Vagina (tissue), 2 donors: ENCODE measurements around the gene MYO18A. TPM values are rescaled to one million over a fixed set of nuclear protein-coding genes. Genes with fewer than 3 reads are reported as not detected.

Experiments used
- DNase-seq, 2 donors: peaks; one replicate each; pipeline ENCODE4 v3.0.0-alpha.2; 2017; ENCODE audit errors: extremely low spot score in 2 of 2
- H3K27ac ChIP-seq: fragments of 200-600 bp; sonication (generic); one replicate; pipeline ENCODE4 v1.5.1; 2019
- H3K27me3 ChIP-seq: fragments of 200-600 bp; sonication (generic); one replicate; pipeline ENCODE4 v1.5.1; 2019
- H3K36me3 ChIP-seq, 2 donors: fragments of 200-600 bp; sonication (generic); one replicate each; pipeline ENCODE4 v1.5.1; 2017 to 2019
- H3K4me1 ChIP-seq: fragments of 200-600 bp; sonication (generic); one replicate; pipeline ENCODE4 v1.5.1; 2019
- H3K4me3 ChIP-seq, 2 donors: fragments of 200-600 bp; sonication (generic); 1 replicate in 1 of 2; 2 replicates in 1 of 2; pipeline ENCODE4 v1.5.1; 2016 to 2019
- H3K9me3 ChIP-seq: fragments of 200-600 bp; sonication (generic); one replicate; pipeline ENCODE4 v1.5.1; 2019
- POLR2A ChIP-seq, 2 donors: fragments of 450-650 bp; IDR thresholded peaks; one replicate each; pipeline ENCODE4 v1.6.1; 2017; ENCODE audit warnings: antibody characterized with exemption in 2 of 2, mild to moderate bottlenecking in 2 of 2, moderate library complexity in 2 of 2
- POLR2AphosphoS5 ChIP-seq, 2 donors: sonication (generic); formaldehyde crosslinking; IDR thresholded peaks; one replicate each; pipeline ENCODE4 v1.9.0; 2017; ENCODE audit warnings: antibody characterized with exemption in 2 of 2, mild to moderate bottlenecking in 2 of 2, low read depth in 1 of 2; ENCODE audit not compliant: insufficient read depth in 1 of 2
- intact Hi-C: fragments of 100-400 bp; cut with DNase I; formaldehyde crosslinking; loops from one replicate; pipeline ENCODE4 v1.15.1; 2023
- total RNA-seq: library from RNA; depleted of rRNA; stranded (reverse); fragments of >200 nt; gene quantifications from one replicate; pipeline ENCODE4 v1.2.3, GENCODE V29; 2016
- TF ChIP-seq, protein P1 (sequence below), 3 experiments: fragments of 450-650 bp in 2 of 3; fragments of 200-600 bp in 1 of 3; sonication (generic) in 1 of 3; IDR thresholded peaks; one replicate each; pipeline ENCODE4 v1.5.1; 2017 to 2019; ENCODE audit warnings: antibody characterized with exemption in 3 of 3, mild to moderate bottlenecking in 2 of 3, moderate library complexity in 2 of 3

Gene MYO18A
- total RNA-seq, 1 donor from 2014 or later: 70.7 TPM

DNA sequence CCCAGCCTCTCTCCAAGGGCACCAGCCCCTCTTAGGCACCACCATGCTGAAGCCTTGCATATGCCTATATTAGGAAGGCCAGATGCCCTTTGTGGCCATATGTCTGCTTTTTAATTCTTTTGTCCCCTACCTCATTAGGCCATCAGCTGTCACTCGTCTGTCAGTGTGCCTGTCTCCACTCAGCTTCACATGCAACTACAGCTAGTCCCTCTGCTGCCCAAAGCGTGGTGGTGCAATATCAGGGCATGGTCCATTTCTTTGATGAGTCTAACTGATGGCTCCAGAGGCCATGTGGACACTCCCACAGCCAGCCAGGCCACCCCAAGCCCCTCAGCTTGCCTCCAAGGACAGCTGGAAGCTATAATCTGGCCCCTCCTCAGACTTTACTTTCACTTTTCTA lies 36.3 kb downstream of the MYO18A start:
- H3K27ac ChIP-seq: no peak overlapping the region

DNA sequence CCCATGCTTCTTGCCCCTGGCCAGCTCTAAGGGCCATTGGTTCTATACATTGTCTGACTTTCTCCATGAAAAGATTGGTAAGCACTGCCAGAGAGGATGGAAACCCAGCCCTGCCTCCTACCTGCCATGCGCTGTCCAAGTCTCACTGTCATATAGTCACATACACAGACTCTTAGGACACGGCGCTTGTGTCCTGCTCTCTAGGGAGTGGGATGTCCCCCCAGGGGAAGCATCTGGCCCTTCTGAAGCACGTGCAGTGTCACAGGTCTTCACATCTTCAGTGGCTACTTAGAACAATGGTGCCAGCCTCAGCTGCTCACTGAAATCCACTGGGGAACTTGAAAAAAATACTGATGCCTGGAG lies 38.7 kb downstream of the MYO18A start:
- Histone ChIP-seq H3K9me3 (no peaks in the 10 kb centered on the region), H3K36me3 (peaks cover 0 to 4% of the 10 kb centered on the region in 2 donors), H3K4me3 (no peak overlapping the region), H3K27me3 (no peaks in the 10 kb centered on the region), H3K27ac (peak overlapping the region; percentile 85), H3K4me1 (peaks cover 43% of the 10 kb centered on the region)
- TF ChIP-seq, protein P1, sequence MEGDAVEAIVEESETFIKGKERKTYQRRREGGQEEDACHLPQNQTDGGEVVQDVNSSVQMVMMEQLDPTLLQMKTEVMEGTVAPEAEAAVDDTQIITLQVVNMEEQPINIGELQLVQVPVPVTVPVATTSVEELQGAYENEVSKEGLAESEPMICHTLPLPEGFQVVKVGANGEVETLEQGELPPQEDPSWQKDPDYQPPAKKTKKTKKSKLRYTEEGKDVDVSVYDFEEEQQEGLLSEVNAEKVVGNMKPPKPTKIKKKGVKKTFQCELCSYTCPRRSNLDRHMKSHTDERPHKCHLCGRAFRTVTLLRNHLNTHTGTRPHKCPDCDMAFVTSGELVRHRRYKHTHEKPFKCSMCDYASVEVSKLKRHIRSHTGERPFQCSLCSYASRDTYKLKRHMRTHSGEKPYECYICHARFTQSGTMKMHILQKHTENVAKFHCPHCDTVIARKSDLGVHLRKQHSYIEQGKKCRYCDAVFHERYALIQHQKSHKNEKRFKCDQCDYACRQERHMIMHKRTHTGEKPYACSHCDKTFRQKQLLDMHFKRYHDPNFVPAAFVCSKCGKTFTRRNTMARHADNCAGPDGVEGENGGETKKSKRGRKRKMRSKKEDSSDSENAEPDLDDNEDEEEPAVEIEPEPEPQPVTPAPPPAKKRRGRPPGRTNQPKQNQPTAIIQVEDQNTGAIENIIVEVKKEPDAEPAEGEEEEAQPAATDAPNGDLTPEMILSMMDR (IDR thresholded peaks at IDR 0.05): no peak
- TF ChIP-seq POLR2A (IDR thresholded peaks at IDR 0.05): no peak
- no peak for TF ChIP-seq POLR2AphosphoS5 (IDR thresholded peaks at IDR 0.05; ENCODE audit: insufficient read depth in 1 of 2, low read depth in 1 of 2)
- intact Hi-C loops: loop anchor here (1.0 to 5.0 kb wide), 2 partner anchors 36 to 74 kb away; no protein-coding TSS in a partner anchor
- no peak for DNase-seq

More for the DNA sequence above, 36.3 kb downstream of the MYO18A start:
- Histone ChIP-seq H3K27me3 (no peaks in the 10 kb centered on the region), H3K4me1 (peaks cover 31% of the 10 kb centered on the region), H3K9me3 (no peaks in the 10 kb centered on the region), H3K4me3 (no peak overlapping the region), H3K36me3 (no peaks in the 10 kb centered on the region)
- intact Hi-C loops: loop anchor here (5.0 kb wide), 1 partner anchor 33 kb away; no protein-coding TSS in a partner anchor
- no peak for TF ChIP-seq POLR2A (IDR thresholded peaks at IDR 0.05)
- TF ChIP-seq POLR2AphosphoS5 (IDR thresholded peaks at IDR 0.05; ENCODE audit: insufficient read depth in 1 of 2, low read depth in 1 of 2): no peak
- TF ChIP-seq, protein P1 (IDR thresholded peaks at IDR 0.05): no peak
- DNase-seq: no peak

DNA sequence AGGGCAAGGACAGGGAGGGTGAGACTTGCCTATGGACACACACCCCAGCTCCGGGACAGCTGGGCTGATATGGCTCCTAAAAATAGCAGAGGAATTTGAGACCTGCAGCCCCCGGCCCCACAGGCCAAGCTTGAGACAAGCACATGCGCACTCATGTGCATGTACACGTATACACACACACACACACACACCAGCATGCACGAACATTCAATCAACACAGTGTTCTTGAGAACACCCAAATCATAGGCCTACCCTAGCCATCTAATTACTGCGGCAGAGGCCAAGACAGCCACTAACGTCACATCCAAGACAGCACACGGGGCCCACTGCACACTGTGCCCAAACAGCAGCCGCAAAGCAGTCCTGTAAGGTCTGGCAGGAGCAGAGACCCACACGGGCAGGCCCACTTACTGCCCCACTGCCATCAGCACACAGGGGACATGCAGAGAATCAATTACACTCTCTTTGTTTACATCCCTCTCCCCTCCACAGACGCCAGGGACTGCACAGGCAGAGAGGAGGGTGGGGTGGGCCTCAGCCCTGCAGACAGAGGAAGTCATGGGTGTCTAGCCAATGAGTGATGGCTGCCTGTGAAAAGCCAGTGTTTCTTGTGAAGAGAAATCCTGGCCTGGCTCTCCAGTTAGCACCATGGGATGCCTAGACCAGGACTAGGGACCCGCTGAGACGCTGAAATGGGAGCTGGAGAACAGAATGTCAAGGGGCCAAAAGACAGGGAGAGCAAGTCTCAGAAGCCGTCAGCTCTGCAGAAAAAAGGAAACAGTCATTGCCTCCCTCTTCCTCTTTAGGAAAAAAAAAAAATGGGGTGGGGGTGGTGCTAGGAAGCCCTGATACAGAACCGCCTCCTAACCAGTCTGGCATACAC lies 39.3 kb downstream of the MYO18A start:
- H3K27me3 ChIP-seq: no peaks in the 10 kb centered on the region
- peaks cover 43% of the 10 kb centered on the region for H3K4me1 ChIP-seq
- intact Hi-C loops: loop anchor here (1.0 to 5.0 kb wide), 2 partner anchors 36 to 74 kb away; no protein-coding TSS in a partner anchor
- H3K4me3 ChIP-seq: peak overlapping the region; percentile 44 to 54
- peaks cover 0 to 4% of the 10 kb centered on the region in 2 donors for H3K36me3 ChIP-seq
- no peak for DNase-seq
- H3K9me3 ChIP-seq: no peaks in the 10 kb centered on the region
- TF ChIP-seq POLR2A (IDR thresholded peaks at IDR 0.05): no peak
- TF ChIP-seq POLR2AphosphoS5 (IDR thresholded peaks at IDR 0.05; ENCODE audit: insufficient read depth in 1 of 2, low read depth in 1 of 2): no peak
- TF ChIP-seq, protein P1 (IDR thresholded peaks at IDR 0.05): no peak
- peak overlapping the region; percentile 85 for H3K27ac ChIP-seq

DNA sequence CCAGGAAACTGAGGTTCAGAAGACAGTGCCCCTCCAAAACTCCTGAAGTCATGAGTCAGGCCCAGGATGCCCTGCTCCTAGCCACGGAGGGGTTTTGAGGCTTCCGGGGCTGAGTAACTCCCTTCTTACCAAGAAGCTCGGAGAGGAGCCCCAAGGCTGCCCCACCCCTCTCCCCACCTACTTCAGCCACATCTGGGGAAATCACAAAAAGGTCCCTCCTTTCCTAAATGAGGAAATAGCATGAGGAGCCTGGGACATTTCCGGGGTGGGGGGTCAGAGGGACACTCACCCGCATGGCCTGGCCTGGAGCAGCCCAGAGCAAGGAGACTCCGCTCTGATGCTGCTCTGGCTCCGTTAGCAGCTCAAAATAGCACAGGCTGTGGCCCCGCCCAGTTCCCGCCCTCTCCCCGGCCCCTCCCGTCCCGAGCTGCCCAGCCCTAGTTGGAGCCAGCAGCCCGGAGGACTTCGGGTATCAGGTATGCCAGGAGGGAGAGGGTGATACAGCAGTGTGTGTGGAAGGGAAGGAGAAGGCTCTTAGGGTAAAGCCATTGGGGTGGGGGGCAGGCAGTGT lies 40.1 kb downstream of the MYO18A start:
- Histone ChIP-seq H3K4me1 (peaks cover 41% of the 10 kb centered on the region), H3K4me3 (peak overlapping the region; percentile 44 to 54), H3K27ac (peak overlapping the region; percentile 85), H3K9me3 (no peaks in the 10 kb centered on the region), H3K27me3 (no peaks in the 10 kb centered on the region), H3K36me3 (peaks cover 0 to 4% of the 10 kb centered on the region in 2 donors)
- intact Hi-C loops: loop anchor here (5.0 kb wide), 1 partner anchor 37 kb away; no protein-coding TSS in a partner anchor
- peak in 1 of 2 donors; percentile 67 for TF ChIP-seq POLR2A (IDR thresholded peaks at IDR 0.05)
- TF ChIP-seq, protein P1 (IDR thresholded peaks at IDR 0.05): no peak
- peak; percentile 30 to 89 for TF ChIP-seq POLR2AphosphoS5 (IDR thresholded peaks at IDR 0.05; ENCODE audit: insufficient read depth in 1 of 2, low read depth in 1 of 2)
- DNase-seq: no peak
